Non-pigmented ciliary epithelial cell (primary cell): ENCODE results near the gene TSPYL4.

Experiments used
- DNase-seq: peaks from one replicate; pipeline ENCODE4 v3.0.0-alpha.2; 2010; ENCODE audit warnings: low read depth

The TSPYL4 gene

GRCh38 chr6:116223355-116223754, 30.5 kb downstream of the TSPYL4 start:
- no peak for DNase-seq

GRCh38 chr6:116221911-116222310, 32.0 kb downstream of the TSPYL4 start:
- DNase-seq = no peak

- no peak for DNase-seq
Observed at GRCh38 chr6:116221067-116221466, 32.8 kb downstream of the TSPYL4 start.

- no peak for DNase-seq
Observed at GRCh38 chr6:116218866-116219265, 35.0 kb downstream of the TSPYL4 start.

- DNase-seq = no peak
Observed at GRCh38 chr6:116218172-116218633, 35.7 kb downstream of the TSPYL4 start.

GRCh38 chr6:116217069-116217468, 36.8 kb downstream of the TSPYL4 start:
- DNase-seq = no peak

- DNase-seq = no peak
Observed at GRCh38 chr6:116215414-116215813, 38.5 kb downstream of the TSPYL4 start.

GRCh38 chr6:116214681-116215080, 39.2 kb downstream of the TSPYL4 start:
- DNase-seq = no peak

GRCh38 chr6:116210750-116211425, 43.0 kb downstream of the TSPYL4 start:
- DNase-seq = no peak

GRCh38 chr6:116210316-116210715, 43.6 kb downstream of the TSPYL4 start:
- no peak for DNase-seq

GRCh38 chr6:116208056-116208785, 45.7 kb downstream of the TSPYL4 start:
- no peak for DNase-seq

GRCh38 chr6:116206231-116206903, 47.5 kb downstream of the TSPYL4 start:
- DNase-seq = no peak

GRCh38 chr6:116205281-116205680, 48.6 kb downstream of the TSPYL4 start:
- DNase-seq = no peak

GRCh38 chr6:116201538-116201937, 52.3 kb downstream of the TSPYL4 start:
- no peak for DNase-seq

- no peak for DNase-seq
Observed at GRCh38 chr6:116200619-116201249, 53.1 kb downstream of the TSPYL4 start.
